ENCODE measurements around the gene ABR.

DNA sequence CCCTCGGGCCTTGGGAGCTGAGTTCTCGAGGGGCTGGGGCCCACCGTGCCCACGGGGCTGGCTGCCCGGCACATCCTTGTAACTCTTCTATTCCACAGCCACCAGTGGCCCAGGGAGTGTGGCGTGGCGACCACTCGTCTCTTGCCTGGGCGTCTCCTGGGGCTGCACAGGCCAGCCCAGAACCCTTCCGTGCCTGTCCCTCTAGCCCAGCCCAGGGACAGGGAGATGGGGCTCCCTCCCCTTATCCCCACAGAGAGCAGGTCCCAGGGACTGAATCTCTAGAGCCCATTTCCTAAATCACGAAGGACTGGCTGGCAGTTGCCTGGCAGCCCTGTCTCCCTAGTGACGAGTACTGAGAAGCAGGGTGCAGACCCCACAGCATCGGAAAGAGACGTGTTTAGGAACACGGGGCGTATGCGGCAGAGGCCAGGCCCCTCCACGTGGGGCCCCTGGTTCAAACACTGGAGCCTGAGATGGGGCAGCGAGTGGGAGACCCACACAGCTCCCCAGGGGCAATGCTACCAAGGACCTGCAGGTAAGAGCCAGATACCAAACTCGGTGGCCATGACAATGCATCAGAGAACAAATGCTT lies 131.8 kb downstream of the ABR start:
- TF ChIP-seq, protein P1, sequence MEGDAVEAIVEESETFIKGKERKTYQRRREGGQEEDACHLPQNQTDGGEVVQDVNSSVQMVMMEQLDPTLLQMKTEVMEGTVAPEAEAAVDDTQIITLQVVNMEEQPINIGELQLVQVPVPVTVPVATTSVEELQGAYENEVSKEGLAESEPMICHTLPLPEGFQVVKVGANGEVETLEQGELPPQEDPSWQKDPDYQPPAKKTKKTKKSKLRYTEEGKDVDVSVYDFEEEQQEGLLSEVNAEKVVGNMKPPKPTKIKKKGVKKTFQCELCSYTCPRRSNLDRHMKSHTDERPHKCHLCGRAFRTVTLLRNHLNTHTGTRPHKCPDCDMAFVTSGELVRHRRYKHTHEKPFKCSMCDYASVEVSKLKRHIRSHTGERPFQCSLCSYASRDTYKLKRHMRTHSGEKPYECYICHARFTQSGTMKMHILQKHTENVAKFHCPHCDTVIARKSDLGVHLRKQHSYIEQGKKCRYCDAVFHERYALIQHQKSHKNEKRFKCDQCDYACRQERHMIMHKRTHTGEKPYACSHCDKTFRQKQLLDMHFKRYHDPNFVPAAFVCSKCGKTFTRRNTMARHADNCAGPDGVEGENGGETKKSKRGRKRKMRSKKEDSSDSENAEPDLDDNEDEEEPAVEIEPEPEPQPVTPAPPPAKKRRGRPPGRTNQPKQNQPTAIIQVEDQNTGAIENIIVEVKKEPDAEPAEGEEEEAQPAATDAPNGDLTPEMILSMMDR (IDR thresholded peaks at IDR 0.05): no peak
- TF ChIP-seq EZH2 (IDR thresholded peaks at IDR 0.05): no peak
